ENCODE results near the gene HPF1.

HPF1 gene

DNA sequence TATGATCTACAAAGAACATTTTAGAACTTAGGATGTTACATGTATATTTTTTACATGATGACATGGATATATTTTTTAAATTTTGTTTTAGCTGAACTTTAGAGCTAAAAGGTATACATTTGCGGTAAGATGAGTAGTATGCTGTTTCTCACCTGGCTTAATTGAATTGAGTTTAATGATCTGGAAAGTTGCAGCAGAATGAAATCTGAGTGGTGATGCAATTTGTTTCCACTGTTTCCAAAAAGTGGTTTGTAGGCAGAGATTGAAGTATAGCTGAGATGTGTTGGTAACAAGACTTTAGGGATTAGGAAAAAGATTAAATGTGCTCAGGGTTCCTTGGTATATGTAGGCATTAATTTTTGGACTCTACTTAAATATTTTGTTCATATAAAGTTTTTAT lies 68.1 kb downstream of the HPF1 start:
- no peak overlapping the region for H3K27ac ChIP-seq (ENCODE audit: low read depth, low read length)
- H3K9me3 ChIP-seq (ENCODE audit: control insufficient read depth, insufficient read depth, low read depth, low read length), result no peaks in the 10 kb centered on the region
- H3K4me3 ChIP-seq (ENCODE audit: low read depth, low read length), result no peak overlapping the region
- H3K27me3 ChIP-seq (ENCODE audit: control insufficient read depth, insufficient read depth, low read length), result no peaks in the 10 kb centered on the region
- no peaks in the 10 kb centered on the region for H3K4me1 ChIP-seq (ENCODE audit: control insufficient read depth, insufficient read depth, low read length)
- H3K36me3 ChIP-seq (ENCODE audit: control insufficient read depth, insufficient read depth, low read length), result peaks cover 30% of the 10 kb centered on the region
- no peak overlapping the region for H3K9ac ChIP-seq (ENCODE audit: low read length)

DNA sequence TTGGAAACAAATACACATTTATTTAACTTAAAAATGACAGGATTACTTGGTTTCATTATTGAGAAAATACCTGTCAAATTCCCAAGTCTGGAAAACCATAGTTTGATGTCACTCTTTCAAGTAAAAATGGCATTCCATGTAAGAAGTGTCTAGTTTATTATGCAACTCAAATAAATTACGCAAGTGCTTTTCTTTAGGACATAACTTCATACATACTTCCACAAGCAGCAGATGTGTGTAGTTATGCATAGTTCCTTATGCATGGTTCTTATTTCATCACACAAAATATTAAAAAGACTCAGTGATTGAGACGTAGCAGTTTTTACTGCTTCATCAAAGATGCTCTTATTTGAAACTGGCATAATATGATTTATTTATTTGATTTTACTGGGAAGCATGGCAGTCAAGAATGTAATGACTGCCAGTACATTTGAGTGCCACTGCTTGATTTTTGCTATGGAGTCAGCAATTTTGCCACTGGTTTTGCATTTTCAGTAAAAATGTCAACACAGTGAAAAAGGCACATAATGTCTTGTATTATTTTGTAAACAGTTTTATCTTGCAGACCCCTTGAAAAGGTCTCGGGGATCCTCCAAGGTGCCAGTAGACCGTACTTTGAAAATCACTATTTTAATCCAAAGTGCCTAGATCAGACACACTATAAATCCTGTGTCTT lies 75.2 kb downstream of the HPF1 start:
- no peak overlapping the region for H3K4me3 ChIP-seq (ENCODE audit: low read depth, low read length)
- H3K27ac ChIP-seq (ENCODE audit: low read depth, low read length), result no peak overlapping the region

More for the DNA sequence above, 75.2 kb downstream of the HPF1 start:
- peaks cover 26% of the 10 kb centered on the region for H3K36me3 ChIP-seq (ENCODE audit: control insufficient read depth, insufficient read depth, low read length)
- H3K9ac ChIP-seq (ENCODE audit: low read length), result no peak overlapping the region
- H3K4me1 ChIP-seq (ENCODE audit: control insufficient read depth, insufficient read depth, low read length), result no peaks in the 10 kb centered on the region
- H3K27me3 ChIP-seq (ENCODE audit: control insufficient read depth, insufficient read depth, low read length), result no peaks in the 10 kb centered on the region
- H3K9me3 ChIP-seq (ENCODE audit: control insufficient read depth, insufficient read depth, low read depth, low read length), result peaks cover 8% of the 10 kb centered on the region; the same call in 1 of the 2 replicates
